ENCODE results near the gene ATMIN. TPM values are rescaled to one million over a fixed set of nuclear protein-coding genes. Genes with fewer than 3 reads are reported as not detected.

The ATMIN gene, protein sequence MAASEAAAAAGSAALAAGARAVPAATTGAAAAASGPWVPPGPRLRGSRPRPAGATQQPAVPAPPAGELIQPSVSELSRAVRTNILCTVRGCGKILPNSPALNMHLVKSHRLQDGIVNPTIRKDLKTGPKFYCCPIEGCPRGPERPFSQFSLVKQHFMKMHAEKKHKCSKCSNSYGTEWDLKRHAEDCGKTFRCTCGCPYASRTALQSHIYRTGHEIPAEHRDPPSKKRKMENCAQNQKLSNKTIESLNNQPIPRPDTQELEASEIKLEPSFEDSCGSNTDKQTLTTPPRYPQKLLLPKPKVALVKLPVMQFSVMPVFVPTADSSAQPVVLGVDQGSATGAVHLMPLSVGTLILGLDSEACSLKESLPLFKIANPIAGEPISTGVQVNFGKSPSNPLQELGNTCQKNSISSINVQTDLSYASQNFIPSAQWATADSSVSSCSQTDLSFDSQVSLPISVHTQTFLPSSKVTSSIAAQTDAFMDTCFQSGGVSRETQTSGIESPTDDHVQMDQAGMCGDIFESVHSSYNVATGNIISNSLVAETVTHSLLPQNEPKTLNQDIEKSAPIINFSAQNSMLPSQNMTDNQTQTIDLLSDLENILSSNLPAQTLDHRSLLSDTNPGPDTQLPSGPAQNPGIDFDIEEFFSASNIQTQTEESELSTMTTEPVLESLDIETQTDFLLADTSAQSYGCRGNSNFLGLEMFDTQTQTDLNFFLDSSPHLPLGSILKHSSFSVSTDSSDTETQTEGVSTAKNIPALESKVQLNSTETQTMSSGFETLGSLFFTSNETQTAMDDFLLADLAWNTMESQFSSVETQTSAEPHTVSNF
- 29.4 and 37.5 TPM in 2 replicates for total RNA-seq

DNA sequence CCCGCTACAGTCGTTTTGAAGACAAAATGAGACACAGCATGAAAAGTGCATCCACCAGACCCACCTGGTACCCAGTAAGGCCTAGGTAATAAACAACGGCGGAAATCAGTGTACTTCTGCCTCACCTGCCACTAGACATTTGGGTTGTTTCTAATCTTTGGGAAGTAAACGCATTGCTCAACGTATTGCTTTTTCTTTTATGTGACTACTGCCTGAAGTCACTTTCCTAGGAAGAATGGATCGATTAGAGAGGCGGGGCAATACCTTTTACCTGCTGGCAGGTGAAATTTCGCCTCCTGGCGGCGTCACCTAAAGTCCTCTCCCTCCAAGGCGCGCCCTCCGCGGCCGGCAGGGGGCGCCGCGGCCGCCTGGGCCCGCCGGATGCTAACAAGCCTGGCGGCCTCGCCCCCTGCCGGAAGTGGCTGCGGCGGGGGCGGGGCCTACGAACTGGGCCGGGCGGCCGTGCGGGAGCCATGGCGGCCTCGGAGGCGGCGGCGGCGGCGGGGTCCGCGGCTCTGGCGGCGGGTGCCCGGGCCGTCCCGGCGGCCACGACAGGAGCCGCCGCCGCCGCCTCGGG lies at the start of gene ATMIN:
Gene ATMIN, plus strand, starts transcription at position 445 of the 577 bp plus-strand sequence. Its CDS starts 29 bp downstream, at position 474.

GRCh38 chr16:81006813-81007695 lies 28.6 kb upstream of the ATMIN start, which contains the start of the genes CENPN and CMC2:
Gene CENPN, plus strand, starts transcription at chr16:81007214. Its CDS starts 4,726 bp downstream, at chr16:81011940.
Gene CMC2, minus strand, starts transcription at chr16:81006885. Its CDS starts 9,491 bp downstream, at chr16:80997394.

DNA sequence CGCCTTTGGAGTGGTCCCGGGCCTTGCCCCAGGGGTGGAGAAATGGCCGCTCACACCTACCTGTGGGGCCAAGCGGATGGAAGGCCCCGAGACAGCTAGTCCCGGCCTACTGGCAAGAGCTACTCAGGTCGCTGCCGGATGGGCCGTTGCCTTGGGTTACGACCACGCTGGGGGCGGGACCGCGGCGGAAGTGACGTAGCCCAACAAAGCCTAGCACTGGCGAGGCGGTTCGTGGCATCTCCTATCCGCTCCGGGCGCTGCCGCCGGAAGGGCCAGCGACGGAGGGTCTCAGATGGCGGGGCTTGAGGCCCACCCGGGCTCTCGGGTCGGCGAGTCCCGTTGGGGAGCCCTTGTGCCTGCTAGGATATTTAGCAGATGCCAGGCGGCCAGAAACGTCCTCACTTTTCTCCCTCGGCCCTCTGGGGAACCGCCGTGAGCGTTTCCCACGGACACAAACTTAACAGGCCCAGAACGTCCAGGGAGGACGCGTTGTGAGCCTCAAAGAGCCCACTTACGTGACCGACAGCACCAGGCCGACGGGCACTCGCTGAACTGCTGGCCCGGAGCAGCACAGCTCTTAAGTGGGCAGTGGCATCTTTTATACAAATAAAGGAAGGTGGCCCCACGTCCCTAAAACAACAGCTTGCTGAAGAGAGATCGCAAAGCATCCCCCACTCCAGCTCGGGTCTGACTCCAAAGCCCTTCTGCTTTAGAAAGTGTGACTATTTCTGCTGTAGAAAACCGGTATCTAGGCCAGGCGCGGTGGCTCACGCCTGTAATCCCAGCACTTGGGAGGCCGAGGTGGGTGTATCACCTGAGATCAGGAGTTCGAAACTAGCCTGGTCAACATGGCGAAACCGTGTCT lies 41.7 kb downstream of the ATMIN start, which contains the start of gene C16orf46:
Gene C16orf46, minus strand, starts transcription at position 163 of the 865 bp plus-strand sequence. CDS start 13,283 bp downstream, outside the sequence.

GRCh38 chr16:81095953-81096714 lies 60.5 kb downstream of the ATMIN start, which contains the start of gene GCSH:
Gene GCSH, minus strand, starts transcription at chr16:81096395. Its CDS starts 117 bp downstream, at chr16:81096278.

Small RNA genes within 50 kb of the gene (small RNA-seq; reads per million reads assigned to genes)
- not detected for gene AC092718.3

Other genes starting within 250 kb of the ATMIN start
- 3.3 and 5.1 TPM in 2 replicates for gene CDYL2, start 231.2 kb upstream of the ATMIN start, total RNA-seq
- 25.7 and 26.0 TPM in 2 replicates for gene CMC2, start 29.0 kb upstream of the ATMIN start, total RNA-seq
- 51.1 and 60.8 TPM in 2 replicates for gene CENPN, start 28.6 kb upstream of the ATMIN start, total RNA-seq
- gene C16orf46, start 41.4 kb downstream of the ATMIN start, total RNA-seq: 0.59 and 1.1 TPM in 2 replicates
- gene GCSH, start 60.6 kb downstream of the ATMIN start, total RNA-seq: 22.3 and 25.0 TPM in 2 replicates
- not detected in 2 replicates for gene BCO1, start 202.8 kb downstream of the ATMIN start, total RNA-seq

Measured in subcutaneous preadipocyte (primary cell).